LNCaP clone FGC (cell line): Measurements from ENCODE around the gene GALNT9.

ENCODE experiments used
- DNase-seq: peaks from one replicate; pipeline ENCODE4 v3.0.0-alpha.2; 2011; ENCODE audit warnings: low read depth
- H3K4me3 ChIP-seq: 2 replicates; pipeline ENCODE4 v1.5.1; 2011; ENCODE audit warnings: mild to moderate bottlenecking, low read depth, low read length, control low read depth
- CTCF ChIP-seq: IDR thresholded peaks from 2 replicates; pipeline ENCODE4 v1.5.1; 2012; ENCODE audit warnings: mild to moderate bottlenecking; ENCODE audit not compliant: control insufficient read depth, insufficient read depth; ENCODE audit errors: extremely low read depth

GALNT9 gene

GRCh38 chr12:132209619-132210222 is 119.7 kb downstream of the GALNT9 start:
- H3K4me3 ChIP-seq = no peak overlapping the region
- no peak for TF ChIP-seq CTCF
- DNase-seq = no peak

DNA sequence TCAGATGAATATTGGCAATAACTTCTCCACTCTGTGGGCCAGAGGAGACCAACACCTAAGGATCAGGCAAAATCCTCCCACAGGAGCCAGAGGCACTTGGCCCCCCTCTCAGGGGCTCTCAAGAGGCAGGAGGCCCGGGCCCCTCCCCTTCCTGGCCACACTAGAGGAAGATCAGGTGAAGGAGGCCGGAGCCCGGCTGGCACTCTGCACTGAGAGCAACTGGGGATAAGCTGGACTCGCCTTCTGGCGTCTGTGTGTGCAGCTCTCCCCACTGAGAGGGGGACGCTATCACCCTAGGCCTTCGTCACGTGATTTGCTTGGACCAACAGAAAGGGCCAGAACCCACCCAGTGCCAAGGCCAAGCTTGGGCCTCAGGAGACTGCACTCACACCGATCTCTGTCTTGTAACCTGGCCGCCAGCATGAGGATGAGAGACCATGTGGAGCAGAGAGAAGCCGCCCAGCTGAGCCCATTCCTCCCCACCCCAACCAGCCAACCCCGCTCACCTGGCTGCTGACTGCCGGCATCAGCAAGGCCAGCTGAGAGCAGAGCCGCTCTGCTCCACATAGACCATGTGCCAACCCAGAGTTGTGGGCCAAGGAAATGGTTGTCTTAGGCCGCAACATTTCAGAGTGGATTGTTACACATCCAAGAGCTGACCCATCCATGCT is 121.1 kb downstream of the GALNT9 start:
- no peak for TF ChIP-seq CTCF
- DNase-seq = no peak
- no peak overlapping the region for H3K4me3 ChIP-seq

DNA sequence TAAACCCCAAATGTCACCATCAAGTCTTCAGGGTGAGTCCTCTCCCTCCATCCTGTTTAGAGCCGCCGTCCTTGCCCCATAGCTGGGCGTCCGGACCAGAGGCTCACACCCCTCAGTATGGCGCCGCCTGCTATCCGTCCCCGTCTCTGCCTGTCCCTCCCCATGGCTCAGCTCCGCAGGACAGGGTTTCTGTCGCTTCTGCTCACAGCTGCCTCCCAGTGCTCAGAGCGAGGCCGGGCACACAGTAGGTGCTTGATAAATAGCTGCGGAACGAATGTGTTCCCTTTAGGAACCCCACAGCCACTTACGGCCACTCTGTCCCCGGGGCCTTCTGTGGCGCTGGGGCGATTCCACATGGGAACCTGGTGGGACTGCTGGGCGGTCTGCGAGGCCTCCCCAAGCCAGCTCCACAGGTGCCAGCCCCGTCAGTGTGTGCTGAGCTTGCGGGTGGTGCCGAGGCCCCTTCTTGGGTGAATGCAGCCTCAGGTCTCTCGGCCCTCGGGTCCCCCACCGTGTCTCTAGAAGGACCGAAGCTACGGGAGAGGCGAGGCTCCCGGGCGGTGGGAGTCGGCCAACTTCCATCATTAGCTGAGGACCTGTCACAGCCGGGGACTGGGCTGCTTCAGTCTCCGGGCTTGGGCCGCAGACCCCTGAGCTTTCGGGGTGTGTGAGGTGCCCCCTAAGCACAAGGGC is 122.2 kb downstream of the GALNT9 start:
- no peak for TF ChIP-seq CTCF
- no peak overlapping the region for H3K4me3 ChIP-seq
- DNase-seq = no peak

GRCh38 chr12:132206046-132206434 is 123.3 kb downstream of the GALNT9 start:
- TF ChIP-seq CTCF = no peak
- no peak overlapping the region for H3K4me3 ChIP-seq
- DNase-seq = no peak

- H3K4me3 ChIP-seq = no peak overlapping the region
- no peak for DNase-seq
- no peak for TF ChIP-seq CTCF
Measured at GRCh38 chr12:132205271-132206045, 123.9 kb downstream of the GALNT9 start.

GRCh38 chr12:132204793-132205270 is 124.6 kb downstream of the GALNT9 start:
- H3K4me3 ChIP-seq = no peak overlapping the region
- DNase-seq = no peak
- TF ChIP-seq CTCF = no peak
